CD4-positive, alpha-beta T cell treated with Interleukin-10 for 1 hour (primary cell): Measurements from ENCODE around the gene GGT5.
"Not testable (repeated sequence)": the region's sequence is repeated elsewhere in the genome, so short reads cannot be mapped to it uniquely, and the experiment has no call there.

Experiments
- DNase-seq: peaks from one replicate; pipeline ENCODE4 v3.0.0-alpha.2; 2020

GGT5 gene

GRCh38 chr22:24201681-24202614, 42.9 kb downstream of the GGT5 start:
- DNase-seq = no peak

DNA sequence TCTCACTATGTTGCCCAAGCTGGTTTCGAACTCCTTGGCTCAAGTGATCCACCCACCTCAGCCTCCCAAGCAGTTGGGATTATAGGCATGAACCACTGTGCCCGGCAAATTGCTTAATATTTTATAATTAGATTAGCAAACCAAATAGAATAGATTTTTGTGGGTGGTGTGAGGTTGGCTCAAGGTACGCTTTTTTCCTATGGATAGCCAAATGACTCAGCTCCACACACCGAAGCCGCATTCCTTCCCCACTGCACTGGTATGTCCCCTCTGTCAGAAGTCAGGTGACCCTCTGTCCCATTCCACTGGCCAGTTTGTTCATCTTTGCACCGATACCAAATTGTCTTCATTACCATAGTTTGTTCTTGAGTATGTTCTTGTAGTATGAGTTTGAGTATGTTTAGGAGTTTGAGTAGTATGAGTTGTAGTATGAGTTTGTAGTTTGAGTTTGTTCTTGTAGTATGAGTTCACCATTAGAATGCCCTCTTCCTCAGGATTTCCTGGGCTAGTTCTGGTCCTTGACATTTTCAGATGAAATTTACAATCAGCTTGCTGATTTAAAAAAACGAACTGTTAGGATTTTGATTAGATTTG, 44.2 kb downstream of the GGT5 start:
- DNase-seq = no peak

DNA sequence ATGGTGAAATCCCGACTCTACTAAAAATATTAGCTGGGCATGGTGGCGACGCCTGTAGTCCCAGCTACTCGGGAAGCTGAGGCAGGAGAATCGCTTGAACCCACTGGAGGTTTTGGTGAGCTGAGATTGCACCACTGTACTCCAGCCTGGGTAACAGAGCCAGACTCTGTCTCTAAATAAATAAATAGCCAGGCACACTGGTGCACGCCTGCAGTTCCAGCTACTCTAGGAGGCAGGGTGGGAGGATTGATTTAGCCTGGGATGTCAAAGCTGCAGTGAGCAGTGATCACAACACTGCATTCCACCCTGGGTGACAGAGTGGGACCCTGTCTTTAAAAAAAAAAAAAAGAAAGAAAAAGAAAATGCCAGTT, 46.2 kb downstream of the GGT5 start:
- no peak for DNase-seq

- DNase-seq = no peak
Measured at GRCh38 chr22:24191893-24192292, 53.0 kb downstream of the GGT5 start.

GRCh38 chr22:24191381-24191841, 53.5 kb downstream of the GGT5 start:
- DNase-seq = no peak

DNA sequence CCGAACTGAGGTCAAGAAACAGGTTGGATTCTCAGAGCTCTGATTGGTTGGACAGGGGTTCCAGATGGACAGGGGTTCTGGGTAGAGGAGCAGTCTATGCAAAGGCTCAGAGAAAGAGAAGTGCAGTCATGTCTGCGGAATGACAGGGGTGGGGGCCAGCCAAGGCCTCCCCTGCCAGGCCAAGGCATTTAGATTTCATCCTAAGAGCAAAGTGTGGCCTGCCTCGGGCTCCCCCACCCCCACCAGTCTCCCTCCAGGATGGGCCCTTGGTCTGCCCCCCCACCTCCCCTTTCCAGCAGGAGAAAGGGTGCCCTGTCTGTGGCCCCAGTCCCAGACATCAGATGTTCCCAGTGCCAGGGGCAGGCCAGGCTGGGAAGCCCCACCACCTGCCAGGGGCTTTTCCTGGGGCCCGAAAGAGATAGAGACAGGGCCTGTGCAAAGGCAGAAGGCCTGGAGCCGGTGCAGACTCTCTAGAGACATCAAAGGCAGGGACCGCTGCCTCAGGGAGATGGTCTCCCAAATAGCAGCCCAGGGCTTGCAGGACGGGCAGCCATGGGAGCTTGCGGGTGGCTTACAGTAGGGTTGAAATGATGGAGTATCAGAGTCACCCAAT, 54.2 kb downstream of the GGT5 start:
- DNase-seq = no peak

DNA sequence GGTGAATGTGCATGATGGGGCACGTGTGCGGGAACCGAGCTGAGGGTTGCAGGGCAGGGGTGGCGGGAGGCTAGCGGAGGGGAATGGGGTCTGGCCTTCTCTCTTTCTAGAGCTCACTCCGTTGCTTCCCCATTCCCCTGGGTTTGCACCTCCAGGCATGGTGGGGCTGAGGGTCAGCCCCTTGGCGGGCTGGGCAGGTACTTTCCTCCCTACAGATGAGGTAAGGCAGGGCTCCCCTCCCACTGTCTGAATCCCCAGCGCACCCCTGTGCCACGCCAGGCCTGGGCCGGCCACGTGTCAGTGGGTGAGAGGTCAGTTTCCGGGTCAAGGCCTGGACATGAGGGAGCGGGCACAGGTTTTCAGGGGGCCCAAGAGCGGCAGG, 54.7 kb downstream of the GGT5 start:
- no peak for DNase-seq

- peak; percentile 41 for DNase-seq
Measured at GRCh38 chr22:24189249-24190158, 55.4 kb downstream of the GGT5 start.

- no peak for DNase-seq
Measured at GRCh38 chr22:24188705-24189248, 56.1 kb downstream of the GGT5 start.

- DNase-seq = no peak
Measured at GRCh38 chr22:24187731-24188644, 56.9 kb downstream of the GGT5 start.

DNA sequence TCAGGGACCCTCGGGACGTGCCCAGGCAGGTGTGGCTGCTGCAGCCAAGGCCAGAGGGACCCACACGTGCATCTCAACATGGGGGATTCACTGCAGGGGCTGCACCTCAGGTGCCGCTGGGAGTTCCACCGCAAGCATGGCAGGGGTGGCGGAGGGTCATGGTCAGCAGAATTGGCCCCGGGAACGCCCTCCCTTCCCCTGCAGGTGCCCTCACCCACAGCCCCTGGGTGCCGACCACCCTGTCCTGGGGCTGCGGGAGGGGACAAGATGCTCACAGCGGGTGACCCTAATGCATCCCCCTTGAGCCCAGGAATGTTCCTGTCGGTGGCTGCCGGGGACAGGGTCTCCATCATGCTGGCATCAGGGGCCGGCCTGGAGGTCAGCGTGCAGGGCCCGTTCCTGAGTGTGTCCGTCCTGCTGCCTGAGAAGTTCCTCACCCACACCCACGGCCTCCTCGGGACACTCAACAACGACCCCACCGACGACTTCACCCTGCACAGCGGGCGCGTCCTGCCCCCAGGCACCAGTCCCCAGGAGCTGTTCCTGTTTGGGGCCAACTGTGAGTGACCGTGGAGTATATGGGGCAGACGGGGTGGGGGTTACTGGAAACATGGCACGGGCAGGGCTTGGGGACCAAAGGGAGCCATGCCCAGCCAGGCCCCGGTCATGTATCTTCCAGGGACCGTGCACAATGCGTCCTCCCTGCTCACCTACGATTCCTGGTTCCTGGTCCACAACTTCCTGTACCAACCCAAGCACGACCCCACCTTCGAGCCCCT, 57.8 kb downstream of the GGT5 start:
- DNase-seq = no peak

DNA sequence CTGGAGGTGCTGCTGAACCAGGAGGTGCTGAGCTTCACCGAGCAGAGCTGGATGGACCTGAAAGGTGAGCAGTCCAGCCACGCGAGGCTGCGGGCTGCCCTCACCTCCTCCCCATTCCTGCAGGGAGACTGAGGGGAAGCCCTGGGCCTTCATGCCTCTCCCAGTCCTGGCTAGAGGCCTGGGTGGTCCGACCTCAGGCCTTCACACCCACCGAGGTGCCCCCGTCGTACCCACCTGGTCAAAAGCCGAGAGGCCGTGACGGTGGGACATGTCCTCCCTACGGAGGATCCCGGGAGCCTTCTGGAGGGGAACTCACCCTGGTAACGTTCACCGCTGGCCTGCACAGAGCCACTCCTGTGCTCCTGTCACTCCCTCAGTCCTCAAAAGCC, 58.5 kb downstream of the GGT5 start:
- no peak for DNase-seq

GRCh38 chr22:24185501-24186351, 59.2 kb downstream of the GGT5 start:
- no peak for DNase-seq

- DNase-seq = no peak
Measured at GRCh38 chr22:24185001-24185500, 59.8 kb downstream of the GGT5 start.

DNA sequence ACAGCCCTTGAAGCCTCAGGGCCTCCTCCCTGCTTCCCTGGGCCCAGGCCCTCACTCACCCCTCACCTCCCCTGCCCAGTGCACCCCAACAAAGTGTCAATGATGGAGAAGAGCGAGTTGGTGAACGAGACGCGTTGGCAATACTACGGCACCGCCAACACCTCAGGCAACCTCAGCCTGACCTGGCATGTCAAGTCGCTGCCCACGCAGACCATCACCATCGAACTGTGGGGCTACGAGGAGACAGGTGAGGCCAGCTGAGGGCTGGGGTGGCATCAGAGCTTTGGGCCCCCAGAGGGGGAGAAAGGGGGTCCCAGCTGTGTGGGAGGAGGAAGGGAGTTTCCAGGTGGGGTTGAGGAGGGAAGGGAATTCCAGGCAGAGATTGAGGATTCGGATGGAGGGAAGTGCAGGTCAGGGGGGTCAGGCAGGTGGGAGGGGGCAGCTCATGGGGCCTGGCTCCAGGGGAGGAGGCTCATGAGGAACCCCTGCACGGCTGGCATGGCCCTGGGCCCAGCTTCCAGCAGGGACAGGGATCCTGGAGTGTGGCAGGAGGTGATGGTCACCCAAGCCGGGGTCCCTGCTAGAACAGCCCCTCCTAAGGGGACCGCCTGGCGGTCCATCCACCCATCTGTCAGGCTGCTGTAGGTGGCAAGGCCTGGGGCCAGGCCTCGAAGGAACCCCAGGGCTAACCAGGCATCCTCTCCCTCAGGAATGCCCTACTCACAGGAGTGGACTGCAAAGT, 60.7 kb downstream of the GGT5 start:
- no peak for DNase-seq

DNA sequence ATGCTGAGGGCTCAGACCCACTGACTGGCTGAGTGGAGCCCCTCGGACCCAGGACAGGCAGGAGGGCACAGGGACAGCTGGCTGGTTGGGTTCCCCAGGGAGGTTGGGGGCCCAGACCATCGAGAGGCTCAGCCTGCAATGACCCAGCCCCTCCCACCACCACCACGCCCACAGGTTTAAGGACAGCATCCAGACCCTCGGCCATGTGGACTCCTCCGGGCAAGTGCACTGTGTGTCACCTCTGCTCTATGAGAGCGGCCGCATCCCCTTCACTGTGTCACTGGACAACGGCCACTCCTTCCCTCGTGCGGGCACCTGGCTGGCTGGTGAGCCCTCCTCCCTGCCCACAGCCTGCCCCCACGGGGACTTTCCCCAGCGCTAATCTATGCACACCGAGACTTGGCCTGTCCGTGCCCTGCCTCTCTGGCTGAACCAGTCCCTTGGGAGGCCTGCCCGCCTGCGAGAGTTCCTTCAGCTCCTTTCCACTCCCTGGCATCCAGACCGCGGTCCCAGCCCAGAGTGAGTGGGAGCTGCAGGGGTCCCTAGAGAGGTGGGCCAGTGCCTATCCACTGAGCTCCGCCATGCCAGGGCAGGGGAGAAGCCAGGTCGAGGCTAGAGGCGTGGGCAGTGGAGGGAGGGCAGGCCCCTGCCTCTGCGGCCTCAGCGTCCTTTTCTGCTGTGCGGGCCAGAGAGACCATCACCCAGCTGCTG, 61.4 kb downstream of the GGT5 start:
- no peak for DNase-seq

DNA sequence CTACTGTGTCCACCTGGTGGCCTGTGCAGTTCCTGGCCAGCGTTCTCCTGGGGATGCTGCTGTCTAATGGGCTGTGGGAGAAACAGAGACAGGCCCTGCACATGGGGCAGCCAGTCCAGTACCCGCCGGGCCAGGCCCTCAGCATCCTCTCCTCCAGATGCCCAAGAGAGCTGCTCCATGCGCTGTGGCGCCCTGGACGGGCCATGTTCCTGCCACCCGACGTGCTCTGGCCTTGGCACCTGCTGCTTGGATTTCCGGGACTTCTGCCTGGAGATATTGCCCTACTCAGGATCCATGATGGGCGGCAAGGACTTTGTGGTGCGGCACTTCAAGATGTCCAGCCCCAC, 62.0 kb downstream of the GGT5 start:
- not testable (repeated sequence) for DNase-seq
